AG04450 (cell line): Measurements from ENCODE around the gene ACSL4. TPM values are rescaled to one million over a fixed set of nuclear protein-coding genes. Genes with fewer than 3 reads are reported as not detected.

Experiments
- CTCF ChIA-PET: fragments of 300-600, 350-600 bp; formaldehyde crosslinking; extraction: SDS; loops from one replicate; lab custom pipeline; 2022; ENCODE audit warnings: antibody characterized with exemption, inconsistent platforms; lab: Charles Lee
- POLR2A ChIA-PET: fragments of 350-600 bp; formaldehyde crosslinking; extraction: SDS; loops from one replicate; lab custom pipeline; 2021; ENCODE audit warnings: antibody characterized with exemption, inconsistent platforms; lab: Yijun Ruan, JAX
- DNase-seq: peaks from one replicate; pipeline ENCODE4 v3.0.0-alpha.2; 2011; ENCODE audit warnings: low read depth, low spot score
- H3K27ac ChIP-seq: one replicate; pipeline ENCODE4 v1.5.1; 2012; ENCODE audit warnings: low read depth, low read length, control low read depth
- H3K27me3 ChIP-seq: one replicate; pipeline ENCODE4 v1.6.0; 2012; ENCODE audit warnings: low read length; ENCODE audit not compliant: control insufficient read depth, insufficient read depth
- H3K4me3 ChIP-seq: 2 replicates; pipeline ENCODE4 v1.5.1; 2011; ENCODE audit warnings: mild to moderate bottlenecking, low read depth, low read length, control low read depth
- H3K9me3 ChIP-seq: 2 replicates; pipeline ENCODE4 v1.5.1; 2012; ENCODE audit warnings: low read length; ENCODE audit not compliant: control insufficient read depth, insufficient read depth
- CTCF ChIP-seq: IDR thresholded peaks from 2 replicates; pipeline ENCODE4 v1.5.1; 2011; ENCODE audit warnings: low read depth, low read length, control low read depth, inconsistent platforms
- polyA plus RNA-seq: library from polyadenylated mRNA; depleted of rRNA; stranded (reverse); fragments of >200 nt; gene quantifications from 2 replicates; pipeline ENCODE4 v1.2.3, GENCODE V29; 2011; rRNA removed
- small RNA-seq: library from RNA; depleted of rRNA; stranded (forward); fragments of <200 nt; gene quantifications from one replicate; pipeline ENCODE3, GENCODE V24; 2012; ENCODE audit warnings: low read depth; ENCODE audit not compliant: insufficient read length

Gene ACSL4
- polyA plus RNA-seq, 1 experiment = 157 TPM

- no peak for DNase-seq
- Histone ChIP-seq H3K4me3 (no peak overlapping the region), H3K9me3 (no peaks in the 10 kb centered on the region), H3K27me3 (no peaks in the 10 kb centered on the region), H3K27ac (no peak overlapping the region)
- ChIA-PET CTCF (no interaction called here), POLR2A (no interaction called here)
- TF ChIP-seq CTCF = no peak
Observed at GRCh38 chrX:109601486-109601885, 131.6 kb downstream of the ACSL4 start.

GRCh38 chrX:109600237-109600651, 132.8 kb downstream of the ACSL4 start:
- Histone ChIP-seq H3K27me3 (no peaks in the 10 kb centered on the region), H3K9me3 (no peaks in the 10 kb centered on the region), H3K27ac (no peak overlapping the region), H3K4me3 (no peak overlapping the region)
- ChIA-PET POLR2A (no interaction called here), CTCF (interaction anchor here (0.6 to 0.9 kb wide), 2 partner anchors 290 to 1522 kb away, joined by 5 to 6 read pairs; no protein-coding TSS in a partner anchor)
- DNase-seq = no peak
- TF ChIP-seq CTCF = no peak

- Histone ChIP-seq H3K27me3 (no peaks in the 10 kb centered on the region), H3K27ac (no peak overlapping the region), H3K9me3 (no peaks in the 10 kb centered on the region), H3K4me3 (no peak overlapping the region)
- no peak for DNase-seq
- POLR2A ChIA-PET = no interaction called here
- TF ChIP-seq CTCF = no peak
- CTCF ChIA-PET = no interaction called here
Observed at GRCh38 chrX:109596015-109596414, 137.0 kb downstream of the ACSL4 start.

Small RNA genes within 50 kb of the gene (small RNA-seq; reads per million reads assigned to genes)
- gene AL118496.2 (not detected), gene RF00019 (not detected)

Other genes with a start within 250 kb of the ACSL4 start
- 7.8 and 10.5 TPM in 2 replicates for gene NXT2, start 196.4 kb downstream of the ACSL4 start, polyA plus RNA-seq
- 0.29 and 0.56 TPM in 2 replicates for gene KCNE5, start 108.1 kb downstream of the ACSL4 start, polyA plus RNA-seq